H1 (cell line): ENCODE results near the gene VGLL4. TPM values are rescaled to one million over a fixed set of nuclear protein-coding genes. Genes with fewer than 3 reads are reported as not detected.

Experiments used
- CTCF ChIP-seq, 3 experiments: IDR thresholded peaks; 1 replicate in 2 of 3; 2 replicates in 1 of 3; pipeline versions ENCODE4 v1.5.1 to v1.6.1; 2011; ENCODE audit warnings: low read length in 3 of 3, mild to moderate bottlenecking in 3 of 3, inconsistent platforms in 2 of 3, low read depth in 1 of 3, moderate library complexity in 1 of 3; ENCODE audit not compliant: insufficient read depth in 1 of 3; ENCODE audit errors: control extremely low read depth in 1 of 3
- POLR2A ChIP-seq, 2 experiments: IDR thresholded peaks; 1 replicate in 1 of 2; 2 replicates in 1 of 2; pipeline ENCODE4 v1.6.1; 2011; ENCODE audit warnings: low read depth in 2 of 2, low read length in 2 of 2, mild to moderate bottlenecking in 2 of 2; ENCODE audit errors: control extremely low read depth in 1 of 2
- SAP30 ChIP-seq: fragments of 300-600 bp; sonication (generic); IDR thresholded peaks from 2 replicates; pipeline ENCODE4 v1.7.1; 2012; ENCODE audit warnings: low read length, moderate library complexity, mild to moderate bottlenecking, inconsistent platforms; ENCODE audit not compliant: insufficient read depth, insufficient replicate concordance
- TAF7 ChIP-seq: optimal IDR thresholded peaks from 2 replicates; pipeline ENCODE3; 2011; ENCODE audit warnings: low read depth, mild to moderate bottlenecking, inconsistent platforms, low read length, moderate library complexity, borderline replicate concordance
- polyA plus RNA-seq, 7 experiments: library from polyadenylated mRNA; depleted of rRNA in 3 of 7; stranded (reverse) in 5 of 7; unstranded in 2 of 7; fragments of >200 nt in 5 of 7; fragments of 200-250 nt in 2 of 7; gene quantifications; 1 replicate in 5 of 7; 2 replicates in 1 of 7; 4 replicates in 1 of 7; pipeline versions ENCODE4 v1.2.1 to v1.2.3, GENCODE V29; 2011 to 2013; ENCODE audit warnings: missing spikeins in 2 of 7, mixed read lengths in 2 of 7
- total RNA-seq: library from RNA; stranded (reverse); fragmentation: NEBNext Ultra II Directional; extraction: Animal tissue kit (Norgen Biotek cat#: 25700); gene quantifications from 2 replicates; pipeline ENCODE4 v1.2.1, GENCODE V29; 2021

Gene VGLL4
- total and polyA plus RNA-seq, 2 of the 8 experiments (the other 6 are each of a cell fraction or from before 2014, with no cell fraction given): 45.1 to 50.0 TPM

- no peak for TF ChIP-seq CTCF (IDR thresholded peaks at IDR 0.05; ENCODE audit: control extremely low read depth in 1 of 3, insufficient read depth in 1 of 3, low read depth in 1 of 3, low read length in 3 of 3)
- TF ChIP-seq SAP30: no peak
- no peak for TF ChIP-seq POLR2A (IDR thresholded peaks at IDR 0.05; ENCODE audit: control extremely low read depth in 1 of 2, low read depth in 2 of 2, low read length in 2 of 2)
- TF ChIP-seq TAF7: no peak
These were observed 24.8 kb downstream of the VGLL4 start (continued) for GRCh38 chr3:11618904-11619303.
